NCI-H2171 (cell line): ENCODE measurements around the gene BMPR1B.

Experiments
- DNase-seq: peaks from one replicate; lab custom pipeline; 2025; lab: John Stamatoyannopoulos, UW

BMPR1B gene

DNA sequence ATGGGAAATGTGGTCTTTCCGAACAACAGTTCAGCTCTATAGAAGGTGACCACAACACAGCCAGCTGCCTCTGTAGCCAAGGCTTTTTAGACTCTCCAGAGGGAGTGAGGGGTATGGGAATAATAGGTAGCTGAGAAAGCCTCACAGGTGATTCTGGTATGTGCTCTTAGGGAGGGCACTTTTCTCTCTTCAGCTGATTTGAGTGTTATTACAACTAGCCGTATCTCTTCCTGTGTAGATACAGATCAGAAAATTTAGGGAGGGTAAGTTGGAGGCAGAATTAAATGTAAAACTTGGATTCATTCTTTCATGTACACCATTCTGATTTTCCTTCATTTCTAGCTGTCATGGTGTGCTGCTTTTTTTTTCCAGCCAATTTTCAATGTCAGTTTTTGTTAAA lies 154.9 kb downstream of the BMPR1B start:
- no peak for DNase-seq

DNA sequence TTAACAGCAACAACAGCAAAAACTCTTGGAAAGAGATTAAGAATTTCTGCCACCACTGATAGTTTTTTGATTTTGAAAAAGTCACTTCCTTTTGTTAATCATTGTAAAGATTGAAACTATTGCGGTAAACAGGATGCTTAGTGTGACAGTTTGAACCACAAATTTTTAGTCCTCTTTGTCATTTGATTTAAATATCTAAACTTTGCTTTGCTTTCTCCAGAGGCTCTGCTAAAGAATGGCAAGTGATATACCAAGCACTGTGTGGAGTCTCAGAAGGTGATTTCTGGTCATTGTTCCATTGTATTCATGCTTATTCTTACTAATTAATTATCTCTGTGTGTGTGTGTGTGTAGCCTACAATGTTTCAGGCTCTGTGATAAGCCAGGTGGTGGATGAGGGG lies 155.6 kb downstream of the BMPR1B start:
- DNase-seq = no peak

DNA sequence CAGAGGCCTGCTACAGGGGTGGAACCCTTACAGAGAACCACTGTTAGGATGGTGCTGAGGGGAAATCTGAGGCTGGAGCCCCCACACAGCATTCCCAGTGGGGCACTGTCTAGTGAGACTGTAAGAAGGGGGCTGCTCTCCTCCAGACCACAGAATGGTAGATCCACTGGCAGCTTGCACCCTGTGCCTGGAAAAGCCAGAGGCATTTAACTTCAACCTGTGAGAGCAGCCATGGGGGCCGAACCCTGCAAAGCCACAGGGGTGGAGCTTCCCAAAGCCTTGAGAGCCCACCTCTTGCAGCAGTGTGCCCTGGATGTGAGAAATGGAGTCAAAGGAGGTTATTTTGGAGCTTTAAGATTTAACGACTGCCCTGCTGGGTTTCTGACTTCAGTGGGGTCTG lies 159.4 kb downstream of the BMPR1B start:
- no peak for DNase-seq

DNA sequence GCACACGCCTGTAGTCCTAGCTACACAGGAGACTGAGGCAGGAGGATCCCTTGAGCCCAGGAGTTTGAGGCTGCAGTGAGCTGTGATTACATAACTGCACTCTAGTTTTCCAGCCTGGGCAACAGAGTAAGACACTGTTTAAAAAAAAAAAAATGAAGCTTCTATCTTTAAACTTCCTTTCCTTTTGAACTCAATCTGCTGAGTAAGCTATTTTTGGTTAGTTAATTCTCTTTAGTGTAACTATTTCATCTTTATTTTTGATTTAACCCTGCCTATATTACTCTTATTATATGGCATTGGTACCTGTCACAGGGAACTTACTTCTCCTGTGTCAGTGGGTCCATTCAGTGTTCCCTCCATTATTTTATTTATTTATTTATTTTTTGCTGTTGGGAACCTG lies 160.8 kb downstream of the BMPR1B start:
- DNase-seq = no peak

DNA sequence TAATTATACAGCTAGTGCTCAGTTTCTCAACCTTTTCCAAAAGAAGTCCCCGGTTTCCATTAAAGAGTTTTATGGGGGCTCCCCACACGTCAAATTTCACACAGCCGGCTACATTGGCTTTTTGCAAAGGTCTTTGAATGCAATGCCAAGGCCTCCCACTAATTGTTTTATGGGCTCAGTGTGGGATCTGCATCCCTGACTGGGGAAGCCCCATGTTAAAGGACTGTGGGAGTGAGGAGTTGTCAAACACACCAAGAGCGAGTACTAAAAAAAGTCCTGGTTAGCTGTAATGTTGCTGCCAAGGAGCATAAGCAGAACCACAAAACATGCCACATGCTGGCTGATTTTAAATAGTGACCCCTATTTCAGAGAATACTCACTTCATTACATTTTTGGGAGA lies 162.6 kb downstream of the BMPR1B start:
- DNase-seq = no peak

DNA sequence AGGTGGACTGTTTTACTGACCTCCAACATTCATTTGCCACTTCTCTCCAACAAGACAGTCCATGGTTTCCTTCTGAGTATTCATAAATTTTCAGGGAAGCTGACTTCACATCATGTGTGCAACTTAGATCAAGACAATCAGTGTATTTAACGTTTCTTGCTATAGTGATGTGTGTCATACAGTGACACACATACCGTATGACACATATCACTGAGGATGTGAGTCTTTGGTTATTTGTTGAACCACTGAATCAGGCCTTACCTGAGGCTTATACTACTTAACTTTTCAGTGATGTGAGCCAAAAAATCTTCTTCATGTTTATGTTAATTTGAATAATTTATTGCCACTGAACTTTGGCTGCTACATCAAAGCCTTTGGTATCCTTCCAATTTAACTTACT lies 166.8 kb downstream of the BMPR1B start:
- DNase-seq = no peak

DNA sequence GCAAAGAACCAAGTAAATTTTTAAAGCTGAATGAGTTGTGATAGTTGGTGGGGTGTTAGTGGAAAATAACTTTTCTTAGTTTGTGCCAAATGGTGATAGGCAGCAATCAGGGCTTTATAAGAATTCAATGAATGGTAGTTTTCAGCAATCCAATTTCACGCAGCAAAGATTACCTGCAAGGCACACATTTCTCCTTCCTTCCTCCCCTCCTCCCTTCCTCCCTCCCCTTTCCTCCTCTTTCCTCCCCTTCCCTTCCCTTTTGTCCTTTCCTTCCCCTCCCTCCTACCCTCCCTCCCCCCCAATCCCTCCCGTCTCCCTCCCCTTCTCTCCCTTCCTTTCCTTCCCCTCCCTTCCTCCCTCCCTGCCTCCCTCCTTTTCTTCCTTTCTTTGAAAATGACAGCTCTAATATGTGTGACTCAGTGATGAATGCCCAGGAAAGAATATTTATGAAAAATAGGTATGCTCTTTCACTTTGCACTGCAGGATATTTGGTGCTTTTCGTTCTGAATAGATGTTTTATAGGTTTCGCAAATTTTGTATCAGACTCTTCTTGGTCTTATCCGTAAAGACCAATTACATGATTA lies 168.1 kb downstream of the BMPR1B start:
- DNase-seq = no peak

DNA sequence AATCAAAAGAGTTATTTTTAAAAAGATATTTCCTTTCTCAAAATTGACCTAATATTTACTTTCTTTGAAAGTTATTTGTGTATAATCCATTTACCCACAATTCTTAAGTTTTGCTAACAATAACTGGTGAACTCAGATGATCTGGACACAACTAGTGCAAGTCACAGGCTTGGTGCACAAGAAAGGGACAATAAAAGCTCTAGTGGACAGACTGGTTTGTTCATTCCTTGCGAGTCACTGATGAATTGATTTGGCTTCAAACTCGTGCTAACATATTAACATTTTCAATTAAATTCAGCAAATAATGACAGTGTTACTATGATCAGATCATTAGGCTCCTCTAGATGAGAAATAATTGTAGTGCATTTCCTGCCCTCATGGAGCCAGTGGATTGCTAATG lies 169.2 kb downstream of the BMPR1B start:
- no peak for DNase-seq

DNA sequence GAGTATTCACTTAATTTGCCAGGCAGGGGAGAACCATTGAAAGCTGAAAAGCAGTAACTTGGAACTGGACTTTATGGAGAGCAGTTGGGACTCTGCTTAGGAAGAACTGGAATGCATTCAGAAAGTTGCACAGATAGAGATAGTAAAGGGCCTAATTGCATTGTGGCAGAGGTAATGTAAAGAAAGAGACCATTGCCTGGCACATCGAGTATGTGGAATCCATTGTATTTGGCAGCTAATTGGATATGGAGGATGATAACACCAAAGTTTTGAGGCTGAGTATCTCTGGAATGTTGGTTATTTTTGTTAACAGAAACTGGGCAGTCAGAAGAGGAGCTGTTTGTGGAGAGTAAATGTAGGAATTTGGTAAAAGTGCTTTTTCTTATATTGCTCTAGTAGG lies 169.9 kb downstream of the BMPR1B start:
- DNase-seq = no peak

DNA sequence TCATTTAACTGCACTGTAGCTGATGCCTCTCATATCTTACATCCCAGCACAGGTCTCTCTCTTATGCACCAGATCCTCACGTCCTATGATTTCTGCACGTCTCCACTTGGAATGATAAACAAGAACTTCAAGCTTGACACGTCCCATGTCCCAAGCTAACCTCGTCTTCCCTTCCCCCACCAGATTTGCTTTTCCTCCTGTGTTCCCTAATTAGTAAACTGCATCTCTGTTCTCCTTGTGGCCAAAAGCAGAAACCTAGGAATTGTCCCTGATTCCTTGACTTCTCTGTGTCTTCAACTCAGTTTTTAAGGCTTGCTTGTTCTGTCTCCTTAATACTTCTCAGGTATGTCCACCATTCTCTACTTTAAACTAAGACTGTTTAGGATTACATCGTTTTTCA lies 171.9 kb downstream of the BMPR1B start:
- no peak for DNase-seq

DNA sequence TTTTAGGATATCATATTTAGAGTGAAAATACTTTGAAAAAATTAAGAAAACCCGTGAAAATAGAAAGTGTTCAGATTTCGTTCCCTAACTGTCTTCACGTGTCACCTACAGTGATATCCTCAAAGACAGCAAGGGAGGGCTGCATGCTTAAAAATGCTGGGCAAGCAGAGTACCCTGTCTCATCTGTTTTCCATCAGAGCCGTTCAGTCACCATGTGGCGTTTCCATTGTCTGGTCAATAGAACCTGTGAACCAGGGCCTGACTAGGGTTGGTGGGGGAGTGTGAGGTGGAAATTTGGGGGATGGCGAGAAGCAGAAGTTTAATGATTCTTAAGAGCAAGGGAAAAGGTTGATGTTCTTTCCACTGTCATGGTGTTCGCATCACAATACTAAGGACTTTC lies 173.9 kb downstream of the BMPR1B start:
- DNase-seq = no peak

DNA sequence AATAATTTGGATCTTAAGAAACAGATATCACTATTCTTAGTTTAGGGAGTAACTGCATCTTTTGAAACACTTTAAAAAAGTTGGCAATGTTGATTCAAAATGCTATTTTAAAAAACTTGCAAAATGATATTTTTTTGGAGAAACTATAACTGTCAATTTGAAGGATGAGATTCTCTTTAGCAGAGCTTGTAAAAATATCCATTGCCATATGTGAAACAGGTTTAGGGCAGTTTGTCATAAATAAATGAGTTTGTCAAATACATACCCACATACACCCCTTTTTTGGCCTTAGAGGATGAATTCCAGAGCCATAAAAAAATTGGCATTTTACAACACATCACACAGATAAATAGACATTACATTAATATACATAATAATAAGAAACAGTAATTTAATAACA lies 174.6 kb downstream of the BMPR1B start:
- no peak for DNase-seq

DNA sequence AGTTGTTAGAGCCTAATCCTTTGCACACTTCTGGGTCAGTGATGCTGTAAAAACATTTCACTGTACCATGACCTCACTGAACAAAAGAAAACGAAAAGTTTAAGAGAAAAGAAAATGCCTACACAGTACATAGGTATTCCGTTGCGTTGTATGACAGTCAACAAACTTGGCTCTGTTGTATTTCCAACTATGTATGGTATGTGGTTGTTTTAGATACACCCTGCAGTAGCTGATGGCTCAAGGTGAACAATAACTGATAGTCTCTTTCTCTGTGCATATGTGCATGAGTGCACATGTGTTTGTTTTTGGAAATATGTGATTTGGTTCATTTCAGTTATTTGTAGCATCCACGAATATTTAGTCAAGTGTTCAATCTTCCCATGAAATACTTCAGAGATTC lies 176.0 kb downstream of the BMPR1B start:
- DNase-seq = no peak

DNA sequence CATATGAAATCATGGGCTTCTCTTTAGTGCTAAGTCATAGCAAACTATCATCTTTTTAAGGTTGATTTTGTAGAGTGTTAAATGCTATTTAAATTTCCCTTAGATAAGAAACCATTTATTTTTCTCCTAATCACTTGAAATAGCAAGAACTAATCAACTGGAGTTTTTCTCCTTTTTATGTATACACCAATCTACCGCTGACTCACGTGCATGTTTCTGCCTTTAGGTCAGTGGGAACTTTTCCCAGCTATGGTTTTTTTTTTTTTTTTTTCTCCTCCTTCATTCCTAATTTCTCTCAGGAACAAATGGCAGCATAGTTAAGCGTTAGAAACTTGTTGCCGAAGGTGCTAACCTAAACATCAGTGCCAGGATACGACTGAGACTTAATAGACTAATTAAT lies 176.4 kb downstream of the BMPR1B start:
- no peak for DNase-seq

DNA sequence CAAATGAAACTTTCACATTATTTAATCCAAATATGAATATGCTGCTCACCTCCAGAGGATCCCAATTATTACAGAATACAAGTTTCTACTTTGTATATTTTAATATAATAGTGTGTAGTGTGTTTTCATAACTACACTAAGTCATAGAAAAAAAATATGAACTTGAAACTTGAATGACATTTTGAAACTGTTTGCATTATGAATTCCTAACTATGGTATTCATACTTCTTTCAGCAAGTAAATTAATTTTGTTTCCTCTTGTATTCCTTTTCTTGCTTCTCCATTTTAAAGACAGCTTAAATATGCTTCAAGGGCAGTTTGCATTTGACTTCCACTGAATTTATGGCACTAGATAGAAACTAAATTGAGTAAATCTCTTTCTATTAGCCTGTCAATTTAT lies 177.1 kb downstream of the BMPR1B start:
- no peak for DNase-seq

DNA sequence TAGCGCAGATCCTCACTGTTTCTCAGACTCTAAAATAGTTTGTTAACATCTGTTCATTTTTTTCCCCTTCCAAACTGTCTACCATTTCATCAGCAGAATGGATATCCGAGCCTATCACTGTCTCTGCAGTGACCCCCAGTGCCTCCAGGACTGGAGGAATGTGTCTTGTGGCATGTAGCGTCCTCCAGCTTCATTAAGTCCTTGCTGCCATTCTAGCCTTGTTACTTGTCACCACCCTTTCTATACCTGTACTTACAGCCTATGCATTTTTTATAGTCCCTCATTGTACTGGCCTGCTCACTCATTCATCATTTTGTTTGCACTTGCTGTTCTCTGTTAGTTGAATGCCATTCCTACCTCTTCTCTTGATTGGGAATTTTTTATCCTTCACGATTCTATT lies 179.1 kb downstream of the BMPR1B start:
- DNase-seq = no peak

DNA sequence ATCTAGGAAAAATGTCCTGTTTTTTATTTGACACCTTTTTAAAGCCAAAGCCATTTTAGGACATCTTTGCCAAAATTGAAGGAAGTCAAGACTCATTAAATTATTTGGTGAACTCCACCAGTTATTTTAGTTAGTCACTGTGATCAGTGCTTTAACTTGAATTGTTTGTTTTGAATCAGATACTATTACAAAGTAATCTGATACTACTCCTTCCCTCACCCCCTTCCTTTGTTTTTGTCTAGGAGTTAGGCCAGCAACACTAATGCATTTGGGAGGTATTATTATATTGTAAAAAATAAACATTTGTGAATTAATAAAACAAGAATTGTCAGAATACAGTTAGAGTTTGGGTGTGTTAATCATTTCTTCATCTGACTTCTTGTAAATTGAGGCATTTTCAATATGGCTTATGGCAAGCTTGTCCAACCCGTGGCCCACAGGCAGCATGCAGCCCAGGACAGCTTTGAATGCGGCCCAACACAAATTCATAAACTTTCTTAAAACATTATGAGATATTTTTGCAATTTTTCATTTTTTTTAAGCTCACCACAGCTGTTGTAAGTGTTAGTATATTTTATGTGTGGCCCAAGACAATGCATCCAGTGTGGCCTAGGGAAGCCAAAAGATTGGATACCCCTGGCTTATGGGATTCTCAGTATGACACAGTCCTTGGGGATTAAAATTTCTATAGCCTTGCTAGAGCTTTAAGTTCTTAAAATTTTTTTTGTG lies 182.2 kb downstream of the BMPR1B start:
- no peak for DNase-seq

DNA sequence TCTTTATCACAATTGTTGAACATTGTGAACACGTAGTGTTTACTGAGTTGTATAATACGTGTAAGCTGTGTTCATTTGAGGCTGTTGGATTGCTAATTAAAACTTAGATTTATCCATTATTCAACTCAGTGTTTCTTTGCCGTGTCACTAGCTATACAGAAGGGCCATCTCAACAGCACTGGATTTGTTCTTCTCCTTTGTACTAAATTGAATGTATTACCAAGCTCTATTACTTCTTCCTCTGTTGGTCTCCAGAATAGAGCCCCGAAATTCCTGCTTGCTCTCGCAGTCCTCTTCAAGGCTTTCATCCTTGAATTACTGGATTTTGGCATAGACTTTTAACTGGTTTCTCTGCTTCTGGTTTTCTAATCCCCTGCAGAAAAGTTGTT lies 182.8 kb downstream of the BMPR1B start:
- no peak for DNase-seq

DNA sequence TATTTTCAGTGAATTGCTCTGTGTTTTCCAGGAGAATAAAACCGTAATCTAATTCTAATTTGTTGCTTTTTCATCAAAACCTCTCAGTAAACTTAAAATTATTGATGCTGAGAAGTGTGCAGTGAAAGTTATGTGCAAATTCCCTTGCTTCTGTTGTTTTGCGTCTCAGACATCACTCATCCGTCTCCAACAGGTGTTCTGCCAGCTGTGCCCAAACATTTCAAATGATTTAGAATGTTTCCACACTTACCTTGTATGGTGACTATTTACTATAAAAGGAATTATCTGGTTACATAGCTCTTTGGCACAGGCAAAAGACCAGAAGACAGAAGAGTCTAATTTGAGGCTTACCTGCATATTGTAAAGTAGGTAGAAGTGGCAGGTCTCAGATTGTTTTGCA lies 184.0 kb downstream of the BMPR1B start:
- DNase-seq = peak; percentile 19

DNA sequence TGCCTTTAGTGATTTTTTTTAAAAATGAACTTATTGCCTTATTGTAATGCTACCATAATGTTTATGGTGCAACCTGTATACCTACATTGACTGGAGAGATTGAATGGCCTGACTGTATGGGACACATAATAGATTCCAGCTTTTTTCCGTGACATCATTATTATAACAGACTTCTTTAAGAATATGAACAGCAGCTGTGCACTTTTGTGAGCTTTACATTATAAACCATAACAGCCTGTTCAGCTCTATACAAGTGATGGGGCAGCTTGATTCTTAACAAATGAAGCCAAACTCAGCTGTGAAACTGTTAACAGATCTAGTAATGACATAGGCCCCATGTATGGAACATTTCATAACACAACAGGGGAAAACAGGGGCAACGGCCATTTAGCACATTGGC lies 187.0 kb downstream of the BMPR1B start:
- no peak for DNase-seq

DNA sequence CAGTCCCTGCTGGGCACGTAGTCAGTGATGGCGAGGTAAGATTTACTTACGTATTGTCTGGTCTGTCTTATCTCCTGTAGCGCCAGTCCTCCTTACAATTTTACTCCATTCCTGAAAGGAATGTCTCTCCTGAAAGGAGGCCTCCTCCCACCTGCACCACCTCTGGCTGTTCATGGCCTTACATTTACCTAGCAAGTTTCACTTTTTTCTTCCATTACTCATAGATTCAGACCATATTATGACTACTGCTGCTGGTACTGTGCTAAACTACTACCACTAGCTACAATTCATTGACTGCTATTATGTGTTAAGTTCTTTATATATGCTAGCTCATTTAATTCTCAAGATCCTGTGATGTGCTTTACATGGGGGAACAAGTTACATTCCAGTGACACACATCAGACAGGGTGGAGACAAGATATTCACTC lies 189.9 kb downstream of the BMPR1B start:
- no peak for DNase-seq

DNA sequence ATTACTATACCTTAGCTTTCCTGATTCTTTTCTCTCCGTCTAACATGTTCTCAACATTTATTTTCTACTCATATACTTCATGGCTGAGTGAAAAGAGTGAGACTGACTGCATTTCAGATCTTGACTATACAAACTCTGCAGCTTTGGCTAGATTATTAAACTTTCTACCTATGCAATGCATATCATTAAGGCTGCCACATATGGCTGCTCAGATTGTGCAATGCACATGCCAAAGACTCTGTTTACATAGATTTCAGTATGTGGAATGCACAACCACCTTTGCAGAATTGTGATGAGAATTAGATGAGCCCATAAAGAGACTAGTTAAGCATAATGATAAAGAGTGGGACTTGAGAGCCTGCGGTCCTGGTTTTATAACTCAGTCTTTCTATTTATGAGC lies 196.5 kb downstream of the BMPR1B start:
- DNase-seq = no peak

DNA sequence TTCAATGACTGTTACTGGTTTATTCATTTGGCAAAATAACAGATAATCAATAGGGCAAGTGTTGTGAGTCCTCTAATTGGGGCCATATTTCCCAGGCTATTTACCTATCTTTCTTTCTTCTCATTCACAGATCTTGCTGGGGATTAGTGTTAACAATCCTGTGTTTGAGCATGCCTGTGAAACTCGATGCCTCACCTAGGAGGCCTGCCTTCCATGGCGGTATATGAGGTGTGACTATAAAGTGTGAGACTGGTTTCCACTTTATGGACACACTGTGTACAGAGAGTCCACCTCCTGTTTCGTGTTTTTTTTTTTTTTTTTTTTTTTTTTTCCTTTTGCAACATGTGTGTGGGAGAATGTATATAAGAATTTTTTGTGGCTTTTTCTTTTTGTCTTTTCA lies 199.3 kb downstream of the BMPR1B start:
- no peak for DNase-seq

DNA sequence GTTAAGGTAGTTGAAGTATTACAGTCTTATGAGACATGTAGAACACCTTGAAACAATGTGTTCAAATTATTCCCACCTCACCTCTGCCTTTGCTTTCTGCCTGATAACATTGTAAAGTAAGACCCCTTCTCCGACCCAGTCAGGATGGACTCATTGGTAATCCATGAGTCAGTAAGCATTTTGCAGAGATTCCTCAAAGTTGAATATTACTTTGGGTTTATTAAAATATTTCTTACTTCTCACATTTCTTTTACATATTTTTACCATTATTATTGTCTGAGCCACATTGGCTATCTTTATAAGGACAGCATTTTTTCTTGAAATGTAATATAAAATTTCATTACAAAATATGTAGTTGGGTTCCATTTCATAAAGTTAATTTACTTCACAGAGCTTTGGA lies 201.6 kb downstream of the BMPR1B start:
- DNase-seq = no peak
